HEK293 (cell line): ENCODE data around the gene CNTN2.

Experiments used
- EGR2 ChIP-seq: fragments of 450-650 bp; formaldehyde crosslinking; IDR thresholded peaks from 2 replicates; pipeline ENCODE4 v1.5.1; 2016; ENCODE audit warnings: low read depth, missing biosample characterization, missing genetic modification characterization
- SETDB1 ChIP-seq: IDR thresholded peaks from one replicate; pipeline ENCODE4 v1.6.1; 2017; ENCODE audit warnings: mild to moderate bottlenecking, low read length, moderate library complexity, mixed read lengths; ENCODE audit not compliant: insufficient read length
- ZNF416 ChIP-seq: fragments of 450-650 bp; formaldehyde crosslinking; IDR thresholded peaks from 2 replicates; pipeline ENCODE4 v1.5.1; 2016; ENCODE audit warnings: missing biosample characterization, missing genetic modification characterization
- TF ChIP-seq, protein P1 (sequence below): fragments of 450-650 bp; formaldehyde crosslinking; IDR thresholded peaks from 2 replicates; pipeline ENCODE4 v1.5.1; 2016; ENCODE audit warnings: missing biosample characterization, missing genetic modification characterization, low read depth
- TF ChIP-seq, protein P2 (sequence below): fragments of 450-650 bp; formaldehyde crosslinking; IDR thresholded peaks from 2 replicates; pipeline ENCODE4 v1.5.1; 2016; ENCODE audit warnings: missing biosample characterization, missing genetic modification characterization

DNA sequence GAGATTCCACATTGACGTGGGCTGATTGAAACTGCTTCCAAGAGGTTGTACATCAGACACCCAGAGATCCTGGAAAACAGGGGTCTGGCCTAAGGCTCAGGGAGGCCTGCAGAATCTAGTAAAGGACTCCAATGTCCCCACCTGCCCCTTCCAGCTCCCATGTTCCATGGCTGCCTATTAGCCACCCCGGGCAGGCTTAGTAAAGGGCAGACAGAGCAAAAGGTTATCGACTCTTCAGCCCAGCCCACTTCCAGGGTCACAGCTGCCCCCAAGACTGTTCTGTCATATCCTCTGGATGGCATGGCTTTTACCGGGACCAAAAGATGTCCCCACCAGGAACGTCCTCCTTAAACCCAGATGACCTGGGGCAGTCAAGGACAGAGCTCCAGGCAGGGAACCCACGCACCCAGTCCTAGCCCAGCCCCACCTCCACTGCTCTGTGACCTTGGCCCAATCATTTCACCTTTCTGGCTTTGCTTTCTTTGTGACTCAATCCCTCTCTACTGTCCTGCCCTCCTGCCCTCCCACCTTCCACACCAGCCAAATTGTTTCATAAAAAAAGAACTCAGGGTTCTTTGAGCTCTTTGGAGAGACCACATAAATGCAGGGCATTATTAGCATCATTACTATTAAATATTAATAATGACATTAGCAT lies 4.8 kb upstream of the CNTN2 start:
- TF ChIP-seq, protein P1, sequence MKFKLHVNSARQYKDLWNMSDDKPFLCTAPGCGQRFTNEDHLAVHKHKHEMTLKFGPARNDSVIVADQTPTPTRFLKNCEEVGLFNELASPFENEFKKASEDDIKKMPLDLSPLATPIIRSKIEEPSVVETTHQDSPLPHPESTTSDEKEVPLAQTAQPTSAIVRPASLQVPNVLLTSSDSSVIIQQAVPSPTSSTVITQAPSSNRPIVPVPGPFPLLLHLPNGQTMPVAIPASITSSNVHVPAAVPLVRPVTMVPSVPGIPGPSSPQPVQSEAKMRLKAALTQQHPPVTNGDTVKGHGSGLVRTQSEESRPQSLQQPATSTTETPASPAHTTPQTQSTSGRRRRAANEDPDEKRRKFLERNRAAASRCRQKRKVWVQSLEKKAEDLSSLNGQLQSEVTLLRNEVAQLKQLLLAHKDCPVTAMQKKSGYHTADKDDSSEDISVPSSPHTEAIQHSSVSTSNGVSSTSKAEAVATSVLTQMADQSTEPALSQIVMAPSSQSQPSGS (tag by site-specific recombination) = no peak
- no peak for TF ChIP-seq ZNF416
- TF ChIP-seq, protein P2, sequence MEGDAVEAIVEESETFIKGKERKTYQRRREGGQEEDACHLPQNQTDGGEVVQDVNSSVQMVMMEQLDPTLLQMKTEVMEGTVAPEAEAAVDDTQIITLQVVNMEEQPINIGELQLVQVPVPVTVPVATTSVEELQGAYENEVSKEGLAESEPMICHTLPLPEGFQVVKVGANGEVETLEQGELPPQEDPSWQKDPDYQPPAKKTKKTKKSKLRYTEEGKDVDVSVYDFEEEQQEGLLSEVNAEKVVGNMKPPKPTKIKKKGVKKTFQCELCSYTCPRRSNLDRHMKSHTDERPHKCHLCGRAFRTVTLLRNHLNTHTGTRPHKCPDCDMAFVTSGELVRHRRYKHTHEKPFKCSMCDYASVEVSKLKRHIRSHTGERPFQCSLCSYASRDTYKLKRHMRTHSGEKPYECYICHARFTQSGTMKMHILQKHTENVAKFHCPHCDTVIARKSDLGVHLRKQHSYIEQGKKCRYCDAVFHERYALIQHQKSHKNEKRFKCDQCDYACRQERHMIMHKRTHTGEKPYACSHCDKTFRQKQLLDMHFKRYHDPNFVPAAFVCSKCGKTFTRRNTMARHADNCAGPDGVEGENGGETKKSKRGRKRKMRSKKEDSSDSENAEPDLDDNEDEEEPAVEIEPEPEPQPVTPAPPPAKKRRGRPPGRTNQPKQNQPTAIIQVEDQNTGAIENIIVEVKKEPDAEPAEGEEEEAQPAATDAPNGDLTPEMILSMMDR (tag by site-specific recombination) = no peak
- no peak for TF ChIP-seq SETDB1
- no peak for TF ChIP-seq EGR2 (tag by site-specific recombination)
